K562 (cell line): ENCODE data around the gene FAM177B. TPM values are rescaled to one million over a fixed set of nuclear protein-coding genes. Genes with fewer than 3 reads are reported as not detected.
A peak's percentile ranks its signal among the peaks of the same experiment; 100 is the strongest.

Experiments used
- BMI1 ChIP-seq: fragments of 150-350 bp; IDR thresholded peaks from 2 replicates; pipeline ENCODE4 v1.6.1; 2014; ENCODE audit warnings: low read length
- CCAR2 ChIP-seq: fragments of 200-400 bp; formaldehyde crosslinking; IDR thresholded peaks from 2 replicates; pipeline ENCODE4 v1.6.1; 2017; ENCODE audit warnings: mild to moderate bottlenecking, low read depth, low read length
- DIDO1 ChIP-seq: fragments of 450-650 bp; IDR thresholded peaks from 2 replicates; pipeline ENCODE4 v1.6.1; 2016; ENCODE audit warnings: low read depth, missing biosample characterization, missing genetic modification characterization
- MEF2D ChIP-seq: conservative IDR thresholded peaks from 2 replicates; pipeline ENCODE4 v1.6.1; 2016; ENCODE audit warnings: low read depth, missing genetic modification characterization, missing compliant biosample characterization
- SAP30 ChIP-seq: fragments of 200-600 bp; sonication (generic); IDR thresholded peaks from 2 replicates; pipeline ENCODE4 v1.6.1; 2012; ENCODE audit warnings: borderline replicate concordance, low read depth, mild to moderate bottlenecking, moderate library complexity, low read length, control low read depth, inconsistent platforms; ENCODE audit not compliant: insufficient read depth, poor library complexity, severe bottlenecking
- ZNF12 ChIP-seq: sonication (generic); formaldehyde crosslinking; IDR thresholded peaks from 2 replicates; pipeline ENCODE4 v1.4.0; 2020; ENCODE audit warnings: mild to moderate bottlenecking, missing genetic modification reagents
- ZNF143 ChIP-seq: sonication (generic); formaldehyde crosslinking; IDR thresholded peaks from 2 replicates; pipeline ENCODE4 v1.9.0; 2022; ENCODE audit warnings: mild to moderate bottlenecking, missing genetic modification reagents
- ZNF639 ChIP-seq, 2 experiments: fragments of 200-800 bp in 1 of 2; sonication (Bioruptor generic) in 1 of 2; sonication (generic) in 1 of 2; formaldehyde crosslinking in 1 of 2; IDR thresholded peaks in 1 of 2; conservative IDR thresholded peaks in 1 of 2; 2 replicates each; pipeline versions ENCODE4 v1.5.0 to v1.6.1; 2016 to 2020; ENCODE audit warnings: missing compliant biosample characterization in 1 of 2, missing genetic modification characterization in 1 of 2, missing genetic modification reagents in 1 of 2
- polyA plus RNA-seq, 8 experiments: library from polyadenylated mRNA; depleted of rRNA in 4 of 8; stranded (reverse) in 5 of 8; unstranded in 3 of 8; fragments of >200 nt; fragmentation: Nextera tagmentation in 2 of 8; fragmentation: Illumina TruSeq in 1 of 8; extraction: Ambion mirVana in 2 of 8; extraction: Trizol in 1 of 8; gene quantifications; 2 replicates each; pipeline versions ENCODE4 v1.2.1 to v1.2.3, GENCODE V29; 2011 to 2014; ENCODE audit warnings: inconsistent platforms in 1 of 8, missing spikeins in 1 of 8
- total RNA-seq, 7 experiments: library from RNA; depleted of rRNA in 6 of 7; stranded (reverse); fragments of >200 nt in 6 of 7; fragmentation: Illumina TruSeq in 2 of 7; extraction: Trizol in 2 of 7; gene quantifications; 2 replicates each; pipeline versions ENCODE4 v1.2.1 to v1.2.3, GENCODE V29; 2011 to 2021; ENCODE audit warnings: low replicate concordance in 1 of 7
- TF ChIP-seq, protein P1 (sequence below), 3 experiments: fragments of 200-800 bp in 1 of 3; sonication (Bioruptor generic) in 1 of 3; sonication (generic) in 1 of 3; formaldehyde crosslinking in 1 of 3; IDR thresholded peaks; 2 replicates each; pipeline versions ENCODE4 v1.6.1 to v1.8.0; 2016 to 2022; ENCODE audit warnings: mild to moderate bottlenecking in 2 of 3, missing compliant biosample characterization in 2 of 3, missing genetic modification characterization in 2 of 3, missing genetic modification reagents in 1 of 3
- TF ChIP-seq, protein P2 (sequence below): sonication (generic); formaldehyde crosslinking; IDR thresholded peaks from 2 replicates; pipeline ENCODE4 v1.8.0; 2022; ENCODE audit warnings: mild to moderate bottlenecking, missing genetic modification reagents, borderline replicate concordance
- TF ChIP-seq, protein P3 (sequence below), 2 experiments: fragments of 450-650 bp; IDR thresholded peaks; 2 replicates each; pipeline ENCODE4 v1.6.1; 2016; ENCODE audit warnings: mild to moderate bottlenecking in 2 of 2, borderline replicate concordance in 1 of 2, low read depth in 1 of 2, moderate library complexity in 1 of 2

The FAM177B gene
- total and polyA plus RNA-seq, 9 of the 15 experiments (the other 6 are each of a cell fraction or from before 2014, with no cell fraction given) = not detected

DNA sequence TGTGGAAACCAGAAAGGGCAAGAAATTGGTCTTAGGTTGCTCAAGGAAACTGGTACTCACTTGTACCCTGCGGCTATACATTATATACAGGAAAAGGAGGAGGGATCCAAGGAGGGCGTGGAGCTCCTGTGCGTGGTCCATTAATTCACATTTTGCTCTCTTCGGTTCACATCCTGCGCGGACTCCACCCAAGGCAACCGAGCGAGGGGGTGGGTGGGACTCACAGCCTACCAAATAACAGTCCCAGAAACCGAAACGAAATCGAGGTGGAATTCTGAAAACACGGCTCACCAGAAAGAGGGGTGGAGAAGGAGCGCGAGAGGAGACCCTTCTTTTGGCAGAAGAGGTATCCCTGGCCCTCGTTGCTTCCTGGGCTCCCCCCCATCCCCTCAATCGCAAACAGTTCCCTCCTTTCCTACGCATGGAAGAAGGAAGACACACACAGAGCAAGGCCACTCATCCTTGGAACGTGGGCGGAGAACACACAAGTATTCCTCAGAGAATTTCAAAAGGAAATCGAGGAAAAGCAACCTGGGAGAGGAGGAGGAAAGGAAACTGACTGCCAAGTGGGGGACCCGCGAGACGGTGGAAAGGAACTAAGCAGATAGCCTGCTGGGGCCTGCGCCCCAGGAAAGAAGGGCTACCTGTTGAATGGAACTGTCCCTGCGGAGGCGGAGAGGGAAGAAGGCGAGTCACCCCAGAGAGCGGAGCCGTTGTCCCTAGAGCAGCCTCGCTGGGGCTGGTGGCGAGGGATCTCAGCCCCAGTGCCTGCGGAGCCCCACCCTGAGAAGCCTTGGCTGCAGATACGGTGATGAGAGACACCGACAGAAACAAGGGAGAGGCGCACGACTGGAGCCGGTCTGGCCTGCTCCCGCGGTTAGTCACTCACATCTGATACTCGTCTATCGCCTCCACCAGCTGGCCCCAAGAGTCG lies 25.4 kb upstream of the FAM177B start (continued):
- TF ChIP-seq, protein P1, sequence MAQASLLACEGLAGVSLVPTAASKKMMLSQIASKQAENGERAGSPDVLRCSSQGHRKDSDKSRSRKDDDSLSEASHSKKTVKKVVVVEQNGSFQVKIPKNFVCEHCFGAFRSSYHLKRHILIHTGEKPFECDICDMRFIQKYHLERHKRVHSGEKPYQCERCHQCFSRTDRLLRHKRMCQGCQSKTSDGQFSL (CRISPR knock-in tag; IDR thresholded peaks at IDR 0.05) = peak; percentile 86; the same call in 1 of the 2 replicates
- TF ChIP-seq, protein P1 (tag; IDR thresholded peaks at IDR 0.05) = no peak
- TF ChIP-seq BMI1 (no peak), MEF2D (tag) (no peak), DIDO1 (no peak), ZNF143 (CRISPR knock-in tag) (no peak), ZNF12 (CRISPR knock-in tag) (no peak), CCAR2 (no peak), SAP30 (no peak), ZNF639 (CRISPR knock-in tag; conservative IDR thresholded peaks at IDR 0.05 in 1 of 2, IDR thresholded peaks at IDR 0.05 in 1 of 2) (0 out of 4 replicates have a peak, but pooled peaks of 1 of the 2 experiments have one; percentile 16)
- TF ChIP-seq, protein P2, sequence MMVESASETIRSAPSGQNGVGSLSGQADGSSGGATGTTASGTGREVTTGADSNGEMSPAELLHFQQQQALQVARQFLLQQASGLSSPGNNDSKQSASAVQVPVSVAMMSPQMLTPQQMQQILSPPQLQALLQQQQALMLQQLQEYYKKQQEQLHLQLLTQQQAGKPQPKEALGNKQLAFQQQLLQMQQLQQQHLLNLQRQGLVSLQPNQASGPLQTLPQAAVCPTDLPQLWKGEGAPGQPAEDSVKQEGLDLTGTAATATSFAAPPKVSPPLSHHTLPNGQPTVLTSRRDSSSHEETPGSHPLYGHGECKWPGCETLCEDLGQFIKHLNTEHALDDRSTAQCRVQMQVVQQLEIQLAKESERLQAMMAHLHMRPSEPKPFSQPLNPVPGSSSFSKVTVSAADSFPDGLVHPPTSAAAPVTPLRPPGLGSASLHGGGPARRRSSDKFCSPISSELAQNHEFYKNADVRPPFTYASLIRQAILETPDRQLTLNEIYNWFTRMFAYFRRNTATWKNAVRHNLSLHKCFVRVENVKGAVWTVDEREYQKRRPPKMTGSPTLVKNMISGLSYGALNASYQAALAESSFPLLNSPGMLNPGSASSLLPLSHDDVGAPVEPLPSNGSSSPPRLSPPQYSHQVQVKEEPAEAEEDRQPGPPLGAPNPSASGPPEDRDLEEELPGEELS = peak; percentile 59; the same call in 1 of the 2 replicates
- TF ChIP-seq, protein P3, sequence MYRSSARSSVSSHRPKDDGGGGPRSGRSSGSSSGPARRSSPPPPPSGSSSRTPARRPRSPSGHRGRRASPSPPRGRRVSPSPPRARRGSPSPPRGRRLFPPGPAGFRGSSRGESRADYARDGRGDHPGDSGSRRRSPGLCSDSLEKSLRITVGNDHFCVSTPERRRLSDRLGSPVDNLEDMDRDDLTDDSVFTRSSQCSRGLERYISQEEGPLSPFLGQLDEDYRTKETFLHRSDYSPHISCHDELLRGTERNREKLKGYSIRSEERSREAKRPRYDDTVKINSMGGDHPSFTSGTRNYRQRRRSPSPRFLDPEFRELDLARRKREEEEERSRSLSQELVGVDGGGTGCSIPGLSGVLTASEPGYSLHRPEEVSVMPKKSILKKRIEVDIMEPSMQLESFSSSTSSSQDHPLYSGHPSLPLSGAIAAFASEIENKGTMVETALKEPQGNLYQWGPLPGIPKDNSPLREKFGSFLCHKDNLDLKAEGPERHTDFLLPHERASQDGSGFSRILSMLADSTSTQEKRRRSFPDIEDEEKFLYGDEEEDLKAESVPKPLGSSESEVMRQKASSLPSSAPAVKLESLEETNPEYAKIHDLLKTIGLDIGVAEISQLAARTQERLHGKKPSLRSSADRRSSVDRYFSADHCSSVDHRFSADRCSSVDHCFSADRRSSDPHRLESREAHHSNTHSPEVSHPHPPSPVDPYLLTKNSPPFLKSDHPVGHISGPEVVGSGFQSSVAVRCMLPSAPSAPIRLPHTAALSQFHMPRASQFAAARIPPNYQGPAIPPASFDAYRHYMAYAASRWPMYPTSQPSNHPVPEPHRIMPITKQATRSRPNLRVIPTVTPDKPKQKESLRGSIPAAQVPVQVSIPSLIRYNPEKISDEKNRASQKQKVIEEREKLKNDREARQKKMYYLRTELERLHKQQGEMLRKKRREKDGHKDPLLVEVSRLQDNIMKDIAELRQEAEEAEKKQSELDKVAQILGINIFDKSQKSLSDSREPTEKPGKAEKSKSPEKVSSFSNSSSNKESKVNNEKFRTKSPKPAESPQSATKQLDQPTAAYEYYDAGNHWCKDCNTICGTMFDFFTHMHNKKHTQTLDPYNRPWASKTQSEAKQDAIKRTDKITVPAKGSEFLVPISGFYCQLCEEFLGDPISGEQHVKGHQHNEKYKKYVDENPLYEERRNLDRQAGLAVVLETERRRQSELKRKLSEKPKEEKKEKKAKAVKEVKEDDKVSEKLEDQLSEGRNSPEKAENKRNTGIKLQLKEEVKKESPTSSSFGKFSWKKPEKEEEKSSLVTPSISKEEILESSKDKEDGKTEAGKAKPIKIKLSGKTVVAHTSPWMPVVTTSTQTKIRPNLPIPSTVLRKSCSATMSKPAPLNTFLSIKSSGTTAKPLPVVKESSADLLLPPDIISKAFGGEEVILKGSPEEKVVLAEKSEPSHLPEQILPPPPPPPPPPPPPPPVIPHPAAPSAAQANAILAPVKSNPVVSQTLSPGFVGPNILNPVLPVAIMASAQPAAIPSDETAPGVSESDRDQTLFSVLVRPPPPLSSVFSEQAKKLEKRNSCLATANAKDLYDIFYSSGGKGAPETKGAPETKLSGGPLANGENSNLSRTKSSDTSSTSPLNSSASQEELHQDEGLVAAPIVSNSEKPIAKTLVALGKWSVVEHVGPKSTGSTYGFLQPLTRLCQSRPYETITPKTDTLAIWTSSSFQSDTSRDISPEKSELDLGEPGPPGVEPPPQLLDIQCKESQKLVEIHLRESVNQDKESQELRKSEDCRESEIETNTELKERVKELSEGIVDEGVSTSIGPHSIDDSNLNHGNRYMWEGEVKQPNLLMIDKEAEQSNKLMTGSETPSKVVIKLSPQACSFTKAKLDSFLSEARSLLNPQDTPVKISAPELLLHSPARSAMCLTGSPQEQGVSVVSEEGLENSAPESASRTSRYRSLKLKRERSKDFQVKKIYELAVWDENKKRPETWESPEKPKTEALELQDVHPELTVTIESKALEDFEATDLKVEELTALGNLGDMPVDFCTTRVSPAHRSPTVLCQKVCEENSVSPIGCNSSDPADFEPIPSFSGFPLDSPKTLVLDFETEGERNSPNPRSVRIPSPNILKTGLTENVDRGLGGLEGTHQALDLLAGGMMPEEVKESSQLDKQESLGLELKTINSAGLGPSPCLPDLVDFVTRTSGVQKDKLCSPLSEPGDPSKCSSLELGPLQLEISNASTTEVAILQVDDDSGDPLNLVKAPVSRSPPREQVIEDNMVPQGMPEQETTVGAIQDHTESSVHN (IDR thresholded peaks at IDR 0.05; ENCODE audit: borderline replicate concordance in 1 of 2, low read depth in 1 of 2) = no peak
